ENCODE results near the gene CRCP. TPM values are rescaled to one million over a fixed set of nuclear protein-coding genes. Genes with fewer than 3 reads are reported as not detected.

The CRCP gene
- total and polyA plus RNA-seq, 10 of the 15 experiments (the other 5 are each of a cell fraction or from before 2014, with no cell fraction given) = 12.4 to 33.8 (median 29.1) TPM

DNA sequence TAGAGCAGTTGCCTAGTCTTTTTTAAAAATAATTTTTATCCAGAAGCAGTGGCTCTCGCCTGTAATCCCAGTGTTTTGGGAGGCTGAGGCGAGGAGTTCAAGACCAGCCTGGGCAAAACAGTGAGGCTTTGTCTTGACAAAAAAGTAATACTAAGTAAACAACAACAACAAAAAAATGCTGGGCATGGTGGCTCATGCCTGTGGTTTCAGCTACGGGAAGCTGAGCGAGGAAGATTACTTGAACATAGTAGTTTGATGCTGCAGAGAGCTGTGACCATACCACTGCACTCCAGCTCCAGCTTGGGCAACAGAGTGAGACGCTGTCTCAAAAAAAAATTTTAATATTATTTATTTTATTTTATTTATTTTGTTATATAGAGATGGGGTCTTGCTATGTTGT lies 59.2 kb downstream of the CRCP start:
- Histone ChIP-seq H3K36me3 (ENCODE audit: control insufficient read depth in 2 of 2, insufficient read depth in 2 of 2, low read length in 1 of 2) (no peaks in the 10 kb centered on the region), H4K20me1 (ENCODE audit: control insufficient read depth, insufficient read depth) (no peaks in the 10 kb centered on the region), H3K27me3 (replicated peaks in 1 of 2; ENCODE audit: control insufficient read depth in 2 of 2, insufficient read depth in 2 of 2, low read length in 1 of 2) (no peaks in the 10 kb centered on the region), H3K9me3 (replicated peaks; ENCODE audit: control insufficient read depth, insufficient read depth, low read length) (no peaks in the 10 kb centered on the region; the same call in 2 of the 3 replicates), H3K4me1 (ENCODE audit: control insufficient read depth, insufficient read depth, low read length) (no peaks in the 10 kb centered on the region), H3K79me2 (ENCODE audit: control insufficient read depth, insufficient read depth, low read length) (no peaks in the 10 kb centered on the region), H3K4me3 (no peak overlapping the region), H2AFZ (ENCODE audit: control insufficient read depth, low read depth, low read length) (no peak overlapping the region), H3K9ac (ENCODE audit: control insufficient read depth, insufficient read depth, low read length) (no peak overlapping the region), H3K4me2 (ENCODE audit: control insufficient read depth, insufficient read depth) (no peak overlapping the region), H3K27ac (ENCODE audit: control insufficient read depth, insufficient read depth) (no peak overlapping the region)
- POLR2A ChIA-PET = no interaction called here
- WGBS (ENCODE audit: insufficient coverage, insufficient replicate concordance, low lambda C conversion rate, missing lambda C conversion rate) = 88% methylated on average over 5 of the region's 5 CpGs
- in situ Hi-C loops (cut with MboI) = no loop called here
- no peak for DNase-seq (ENCODE audit: low read depth, low spot score)
- FAIRE-seq = no peak
- ATAC-seq = no peak
- no TSS peak for BruUV-seq (replicated peaks)
- RAD21 ChIA-PET (ENCODE audit: unreplicated experiment) = no interaction called here
- intact Hi-C loops (cut with micrococcal nuclease; ENCODE audit: unreplicated experiment) = no loop called here
- CTCF ChIA-PET = no interaction called here
- SMC1A ChIA-PET (ENCODE audit: uncharacterized antibody, unreplicated experiment) = interaction anchor here (1.5 kb wide), 1 partner anchor 33 kb away, joined by 3 read pairs; no protein-coding TSS in a partner anchor
- no peak for TF ChIP-seq IRF4 (IDR thresholded peaks at IDR 0.05; ENCODE audit: low read depth, low read length)
- TF ChIP-seq, protein P1, sequence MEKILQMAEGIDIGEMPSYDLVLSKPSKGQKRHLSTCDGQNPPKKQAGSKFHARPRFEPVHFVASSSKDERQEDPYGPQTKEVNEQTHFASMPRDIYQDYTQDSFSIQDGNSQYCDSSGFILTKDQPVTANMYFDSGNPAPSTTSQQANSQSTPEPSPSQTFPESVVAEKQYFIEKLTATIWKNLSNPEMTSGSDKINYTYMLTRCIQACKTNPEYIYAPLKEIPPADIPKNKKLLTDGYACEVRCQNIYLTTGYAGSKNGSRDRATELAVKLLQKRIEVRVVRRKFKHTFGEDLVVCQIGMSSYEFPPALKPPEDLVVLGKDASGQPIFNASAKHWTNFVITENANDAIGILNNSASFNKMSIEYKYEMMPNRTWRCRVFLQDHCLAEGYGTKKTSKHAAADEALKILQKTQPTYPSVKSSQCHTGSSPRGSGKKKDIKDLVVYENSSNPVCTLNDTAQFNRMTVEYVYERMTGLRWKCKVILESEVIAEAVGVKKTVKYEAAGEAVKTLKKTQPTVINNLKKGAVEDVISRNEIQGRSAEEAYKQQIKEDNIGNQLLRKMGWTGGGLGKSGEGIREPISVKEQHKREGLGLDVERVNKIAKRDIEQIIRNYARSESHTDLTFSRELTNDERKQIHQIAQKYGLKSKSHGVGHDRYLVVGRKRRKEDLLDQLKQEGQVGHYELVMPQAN (conservative IDR thresholded peaks at IDR 0.05) = no peak
- no peak for TF ChIP-seq RELA (IDR thresholded peaks at IDR 0.05; ENCODE audit: borderline replicate concordance, partially characterized antibody)
- no peak for TF ChIP-seq TAF1 (IDR thresholded peaks at IDR 0.05; ENCODE audit: borderline replicate concordance, low read depth, low read length)
- TF ChIP-seq, protein P2, sequence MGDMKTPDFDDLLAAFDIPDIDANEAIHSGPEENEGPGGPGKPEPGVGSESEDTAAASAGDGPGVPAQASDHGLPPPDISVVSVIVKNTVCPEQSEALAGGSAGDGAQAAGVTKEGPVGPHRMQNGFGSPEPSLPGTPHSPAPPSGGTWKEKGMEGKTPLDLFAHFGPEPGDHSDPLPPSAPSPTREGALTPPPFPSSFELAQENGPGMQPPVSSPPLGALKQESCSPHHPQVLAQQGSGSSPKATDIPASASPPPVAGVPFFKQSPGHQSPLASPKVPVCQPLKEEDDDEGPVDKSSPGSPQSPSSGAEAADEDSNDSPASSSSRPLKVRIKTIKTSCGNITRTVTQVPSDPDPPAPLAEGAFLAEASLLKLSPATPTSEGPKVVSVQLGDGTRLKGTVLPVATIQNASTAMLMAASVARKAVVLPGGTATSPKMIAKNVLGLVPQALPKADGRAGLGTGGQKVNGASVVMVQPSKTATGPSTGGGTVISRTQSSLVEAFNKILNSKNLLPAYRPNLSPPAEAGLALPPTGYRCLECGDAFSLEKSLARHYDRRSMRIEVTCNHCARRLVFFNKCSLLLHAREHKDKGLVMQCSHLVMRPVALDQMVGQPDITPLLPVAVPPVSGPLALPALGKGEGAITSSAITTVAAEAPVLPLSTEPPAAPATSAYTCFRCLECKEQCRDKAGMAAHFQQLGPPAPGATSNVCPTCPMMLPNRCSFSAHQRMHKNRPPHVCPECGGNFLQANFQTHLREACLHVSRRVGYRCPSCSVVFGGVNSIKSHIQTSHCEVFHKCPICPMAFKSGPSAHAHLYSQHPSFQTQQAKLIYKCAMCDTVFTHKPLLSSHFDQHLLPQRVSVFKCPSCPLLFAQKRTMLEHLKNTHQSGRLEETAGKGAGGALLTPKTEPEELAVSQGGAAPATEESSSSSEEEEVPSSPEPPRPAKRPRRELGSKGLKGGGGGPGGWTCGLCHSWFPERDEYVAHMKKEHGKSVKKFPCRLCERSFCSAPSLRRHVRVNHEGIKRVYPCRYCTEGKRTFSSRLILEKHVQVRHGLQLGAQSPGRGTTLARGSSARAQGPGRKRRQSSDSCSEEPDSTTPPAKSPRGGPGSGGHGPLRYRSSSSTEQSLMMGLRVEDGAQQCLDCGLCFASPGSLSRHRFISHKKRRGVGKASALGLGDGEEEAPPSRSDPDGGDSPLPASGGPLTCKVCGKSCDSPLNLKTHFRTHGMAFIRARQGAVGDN (IDR thresholded peaks at IDR 0.05) = no peak
- TF ChIP-seq MEF2B (IDR thresholded peaks at IDR 0.05; ENCODE audit: partially characterized antibody, poor library complexity, severe bottlenecking) = no peak
- TF ChIP-seq, protein P3, sequence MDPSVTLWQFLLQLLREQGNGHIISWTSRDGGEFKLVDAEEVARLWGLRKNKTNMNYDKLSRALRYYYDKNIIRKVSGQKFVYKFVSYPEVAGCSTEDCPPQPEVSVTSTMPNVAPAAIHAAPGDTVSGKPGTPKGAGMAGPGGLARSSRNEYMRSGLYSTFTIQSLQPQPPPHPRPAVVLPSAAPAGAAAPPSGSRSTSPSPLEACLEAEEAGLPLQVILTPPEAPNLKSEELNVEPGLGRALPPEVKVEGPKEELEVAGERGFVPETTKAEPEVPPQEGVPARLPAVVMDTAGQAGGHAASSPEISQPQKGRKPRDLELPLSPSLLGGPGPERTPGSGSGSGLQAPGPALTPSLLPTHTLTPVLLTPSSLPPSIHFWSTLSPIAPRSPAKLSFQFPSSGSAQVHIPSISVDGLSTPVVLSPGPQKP (IDR thresholded peaks at IDR 0.05; ENCODE audit: low read depth, low read length) = no peak
- no peak for TF ChIP-seq RFX5 (IDR thresholded peaks at IDR 0.05; ENCODE audit: low read depth, low read length)
- TF ChIP-seq MTA3 (IDR thresholded peaks at IDR 0.05; ENCODE audit: borderline replicate concordance, low read length) = no peak
- no peak for TF ChIP-seq ASH2L (IDR thresholded peaks at IDR 0.05; ENCODE audit: borderline replicate concordance, low read depth)
- TF ChIP-seq TARDBP (IDR thresholded peaks at IDR 0.05; ENCODE audit: borderline replicate concordance) = no peak
- TF ChIP-seq, protein P4, sequence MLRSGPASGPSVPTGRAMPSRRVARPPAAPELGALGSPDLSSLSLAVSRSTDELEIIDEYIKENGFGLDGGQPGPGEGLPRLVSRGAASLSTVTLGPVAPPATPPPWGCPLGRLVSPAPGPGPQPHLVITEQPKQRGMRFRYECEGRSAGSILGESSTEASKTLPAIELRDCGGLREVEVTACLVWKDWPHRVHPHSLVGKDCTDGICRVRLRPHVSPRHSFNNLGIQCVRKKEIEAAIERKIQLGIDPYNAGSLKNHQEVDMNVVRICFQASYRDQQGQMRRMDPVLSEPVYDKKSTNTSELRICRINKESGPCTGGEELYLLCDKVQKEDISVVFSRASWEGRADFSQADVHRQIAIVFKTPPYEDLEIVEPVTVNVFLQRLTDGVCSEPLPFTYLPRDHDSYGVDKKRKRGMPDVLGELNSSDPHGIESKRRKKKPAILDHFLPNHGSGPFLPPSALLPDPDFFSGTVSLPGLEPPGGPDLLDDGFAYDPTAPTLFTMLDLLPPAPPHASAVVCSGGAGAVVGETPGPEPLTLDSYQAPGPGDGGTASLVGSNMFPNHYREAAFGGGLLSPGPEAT (IDR thresholded peaks at IDR 0.05; ENCODE audit: low read depth) = no peak
- TF ChIP-seq, protein P5, sequence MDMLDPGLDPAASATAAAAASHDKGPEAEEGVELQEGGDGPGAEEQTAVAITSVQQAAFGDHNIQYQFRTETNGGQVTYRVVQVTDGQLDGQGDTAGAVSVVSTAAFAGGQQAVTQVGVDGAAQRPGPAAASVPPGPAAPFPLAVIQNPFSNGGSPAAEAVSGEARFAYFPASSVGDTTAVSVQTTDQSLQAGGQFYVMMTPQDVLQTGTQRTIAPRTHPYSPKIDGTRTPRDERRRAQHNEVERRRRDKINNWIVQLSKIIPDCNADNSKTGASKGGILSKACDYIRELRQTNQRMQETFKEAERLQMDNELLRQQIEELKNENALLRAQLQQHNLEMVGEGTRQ (IDR thresholded peaks at IDR 0.05; ENCODE audit: borderline replicate concordance, low read depth, low read length) = no peak
- no peak for TF ChIP-seq IKZF2 (IDR thresholded peaks at IDR 0.05)
- no peak for TF ChIP-seq SMAD1 (IDR thresholded peaks at IDR 0.05; ENCODE audit: low read depth, partially characterized antibody)
- no peak for TF ChIP-seq EED (IDR thresholded peaks at IDR 0.05; ENCODE audit: low read depth)
